Lower leg skin (tissue), 4 donors: ENCODE data around the gene NEGR1. TPM values are rescaled to one million over a fixed set of nuclear protein-coding genes. Genes with fewer than 3 reads are reported as not detected.

Experiments
- DNase-seq, 2 donors: peaks; one replicate each; pipeline ENCODE4 v3.0.0-alpha.2; 2019; ENCODE audit warnings: low spot score in 2 of 2
- H3K4me3 ChIP-seq: fragments of 200-600 bp; sonication (generic); 2 replicates; pipeline ENCODE4 v1.5.1; 2017; ENCODE audit warnings: mild to moderate bottlenecking, low read depth; ENCODE audit not compliant: poor library complexity, severe bottlenecking
- CTCF ChIP-seq, 3 donors: fragments of 450-650 bp; IDR thresholded peaks; one replicate each; pipeline ENCODE4 v1.5.1; 2016; ENCODE audit warnings: antibody characterized with exemption in 3 of 3, mild to moderate bottlenecking in 3 of 3, moderate library complexity in 2 of 3
- POLR2A ChIP-seq, 2 donors: fragments of 450-650 bp; IDR thresholded peaks; one replicate each; pipeline ENCODE4 v1.6.1; 2016 to 2017; ENCODE audit warnings: antibody characterized with exemption in 2 of 2, mild to moderate bottlenecking in 1 of 2, moderate library complexity in 1 of 2
- whole genome bisulfite sequencing, 2 donors: methylation state at CpG; one replicate each; pipeline ENCODE4 v1.1.5; 2018; 5-methylcytosine and 5-hydroxymethylcytosine counted together
- intact Hi-C: fragments of 100-400 bp; cut with DNase I; formaldehyde crosslinking; loops from one replicate; pipeline ENCODE4 v1.15.0; 2023; ENCODE audit warnings: low total_unique reads
- total RNA-seq, 4 donors: library from RNA; depleted of rRNA; stranded (reverse); fragments of >200 nt; gene quantifications; one replicate each; pipeline ENCODE4 v1.1.0, GENCODE V29; 2016

The NEGR1 gene
- total RNA-seq, 4 donors from 2014 or later = 4.1 to 13.6 (median 6.0) TPM

- DNase-seq = no peak
- intact Hi-C loops = no loop called here
- WGBS, 2 donors = 71 to 74% methylated on average over 2 of the region's 2 CpGs
- H3K4me3 ChIP-seq = no peak overlapping the region
- TF ChIP-seq CTCF (IDR thresholded peaks at IDR 0.05) (no peak), POLR2A (IDR thresholded peaks at IDR 0.05) (no peak)
Observed at GRCh38 chr1:71738910-71739309, 543.4 kb downstream of the NEGR1 start.

- H3K4me3 ChIP-seq = no peak overlapping the region
- no peak for DNase-seq
- WGBS, 2 donors = 92 to 100% methylated on average over 1 of the region's 1 CpG
- no peak for TF ChIP-seq POLR2A (IDR thresholded peaks at IDR 0.05)
- no peak for TF ChIP-seq CTCF (IDR thresholded peaks at IDR 0.05)
- intact Hi-C loops = no loop called here
Observed at GRCh38 chr1:71738256-71738655, 544.1 kb downstream of the NEGR1 start.

GRCh38 chr1:71737768-71738167 lies 544.6 kb downstream of the NEGR1 start:
- intact Hi-C loops = no loop called here
- DNase-seq = no peak
- no peak overlapping the region for H3K4me3 ChIP-seq
- TF ChIP-seq CTCF (IDR thresholded peaks at IDR 0.05) = no peak
- TF ChIP-seq POLR2A (IDR thresholded peaks at IDR 0.05) = no peak
- WGBS, 2 donors = 83 to 90% methylated on average over 3 of the region's 3 CpGs

GRCh38 chr1:71733121-71733520 lies 549.2 kb downstream of the NEGR1 start:
- TF ChIP-seq CTCF (IDR thresholded peaks at IDR 0.05) (no peak), POLR2A (IDR thresholded peaks at IDR 0.05) (no peak)
- DNase-seq = no peak
- intact Hi-C loops = no loop called here
- 25 to 27% methylated on average over 2 of the region's 2 CpGs for WGBS, 2 donors
- no peak overlapping the region for H3K4me3 ChIP-seq

- no peak overlapping the region for H3K4me3 ChIP-seq
- DNase-seq = no peak
- intact Hi-C loops = no loop called here
- 71 to 79% methylated on average over 2 of the region's 2 CpGs for WGBS, 2 donors
- TF ChIP-seq POLR2A (IDR thresholded peaks at IDR 0.05) = no peak
- TF ChIP-seq CTCF (IDR thresholded peaks at IDR 0.05) = no peak
Observed at GRCh38 chr1:71721532-71721931, 560.8 kb downstream of the NEGR1 start.

- TF ChIP-seq CTCF (IDR thresholded peaks at IDR 0.05) (no peak), POLR2A (IDR thresholded peaks at IDR 0.05) (no peak)
- intact Hi-C loops = no loop called here
- H3K4me3 ChIP-seq = no peak overlapping the region
- DNase-seq = no peak
- WGBS, 2 donors = 66 to 74% methylated on average over 2 of the region's 2 CpGs
Observed at GRCh38 chr1:71719330-71719729, 563.0 kb downstream of the NEGR1 start.
